ENCODE measurements around the gene AUTS2. TPM values are rescaled to one million over a fixed set of nuclear protein-coding genes. Genes with fewer than 3 reads are reported as not detected.
A peak's percentile ranks its signal among the peaks of the same experiment; 100 is the strongest.

The AUTS2 gene
- total and polyA plus RNA-seq, 11 donors, result 3.4 to 14.0 (median 7.3) TPM

- 39 to 53% (median 48%) methylated on average over 2 of the region's 2 CpGs for WGBS, 4 donors
These were observed 397.8 kb downstream of the AUTS2 start for GRCh38 chr7:69996121-69996520.

GRCh38 chr7:70000737-70001348 lies 402.6 kb downstream of the AUTS2 start:
- ATAC-seq (peak in 1 of 4 donors; percentile 33), DNase-seq (no peak)
- no peaks in the 10 kb centered on the region for H3K27me3 ChIP-seq
- no peak overlapping the region for H3K27ac ChIP-seq
- no peak for TF ChIP-seq POLR2A (IDR thresholded peaks at IDR 0.05)
- WGBS, 4 donors, result 87 to 91% (median 89%) methylated on average over 5 of the region's 5 CpGs
- no peaks in the 10 kb centered on the region for H3K36me3 ChIP-seq
- H3K4me1 ChIP-seq, result peaks cover 0 to 17% (median 7%) of the 10 kb centered on the region in 12 donors
- intact Hi-C loops (cut with DNase I), result no loop called here
- no peaks in the 10 kb centered on the region for H3K9me3 ChIP-seq
- H3K4me3 ChIP-seq, result no peak overlapping the region

More at GRCh38 chr7:69996121-69996520, 397.8 kb downstream of the AUTS2 start:
- DNase-seq (no peak), ATAC-seq (peak in 2 of 4 donors; percentile 66 to 70)
- TF ChIP-seq CTCF (IDR thresholded peaks at IDR 0.05) (no peak), POLR2A (IDR thresholded peaks at IDR 0.05) (no peak)
- Histone ChIP-seq H3K4me3 (no peak overlapping the region), H3K27ac (no peak overlapping the region), H3K36me3 (no peaks in the 10 kb centered on the region), H3K9me3 (no peaks in the 10 kb centered on the region), H3K4me1 (peaks cover 0 to 27% (median 13%) of the 10 kb centered on the region in 12 donors), H3K27me3 (no peaks in the 10 kb centered on the region)
- intact Hi-C loops (cut with DNase I), result no loop called here

GRCh38 chr7:70005480-70005879 lies 407.2 kb downstream of the AUTS2 start:
- no peak for TF ChIP-seq CTCF (IDR thresholded peaks at IDR 0.05)
- no peak for TF ChIP-seq POLR2A (IDR thresholded peaks at IDR 0.05)
- H3K9me3 ChIP-seq, result no peaks in the 10 kb centered on the region
- WGBS, 4 donors, result 81 to 89% (median 87%) methylated on average over 2 of the region's 2 CpGs
- ATAC-seq (no peak), DNase-seq (no peak)
- no peak overlapping the region for H3K27ac ChIP-seq
- H3K4me3 ChIP-seq, result no peak overlapping the region
- intact Hi-C loops (cut with DNase I), result no loop called here
- H3K4me1 ChIP-seq, result peaks cover 0 to 20% (median 11%) of the 10 kb centered on the region in 12 donors
- H3K27me3 ChIP-seq, result no peaks in the 10 kb centered on the region
- H3K36me3 ChIP-seq, result no peaks in the 10 kb centered on the region

- WGBS, 4 donors, result 65 to 75% (median 74%) methylated on average over 7 of the region's 7 CpGs
- no peak overlapping the region for H3K27ac ChIP-seq
- no peaks in the 10 kb centered on the region for H3K27me3 ChIP-seq
- ATAC-seq (no peak), DNase-seq (no peak)
- H3K4me3 ChIP-seq, result peak overlapping the region in 1 of 12 donors; percentile 22
- intact Hi-C loops (cut with DNase I), result no loop called here
- H3K36me3 ChIP-seq, result no peaks in the 10 kb centered on the region
- no peak for TF ChIP-seq CTCF (IDR thresholded peaks at IDR 0.05)
- no peak for TF ChIP-seq POLR2A (IDR thresholded peaks at IDR 0.05)
- H3K9me3 ChIP-seq, result no peaks in the 10 kb centered on the region
- peaks cover 0 to 18% (median 11%) of the 10 kb centered on the region in 12 donors for H3K4me1 ChIP-seq
These were observed 407.6 kb downstream of the AUTS2 start for GRCh38 chr7:70005891-70006260.
